GM23338 (cell line): ENCODE data around the gene MRGPRE. TPM values are rescaled to one million over a fixed set of nuclear protein-coding genes. Genes with fewer than 3 reads are reported as not detected.
A peak's percentile ranks its signal among the peaks of the same experiment; 100 is the strongest.

ENCODE experiments used
- ATAC-seq: fragments of 200-7000 bp; cut with Tn5 transposase; 3 replicates; pipeline ENCODE4 v1.9.1; 2020
- DNase-seq: peaks from one replicate; pipeline ENCODE4 v3.0.0-alpha.2; 2015; ENCODE audit warnings: low spot score
- H2AFZ ChIP-seq: fragments of 200-600 bp; sonication (generic); 2 replicates; pipeline ENCODE4 v1.8.0; 2016; ENCODE audit warnings: antibody characterized with exemption, mild to moderate bottlenecking, moderate library complexity
- H3F3A ChIP-seq: fragments of 200-600 bp; sonication (generic); replicated peaks from 2 replicates; pipeline ENCODE4 v1.8.0; 2017; ENCODE audit warnings: antibody characterized with exemption, mixed run types, low read depth
- H3K27ac ChIP-seq: fragments of 200-600 bp; sonication (generic); 2 replicates; pipeline ENCODE4 v1.6.1; 2016; ENCODE audit warnings: low read depth
- H3K27me3 ChIP-seq: fragments of 200-600 bp; sonication (generic); 2 replicates; pipeline ENCODE4 v1.8.0; 2016; ENCODE audit warnings: mild to moderate bottlenecking, mixed run types, moderate library complexity; ENCODE audit not compliant: insufficient read depth
- H3K36me3 ChIP-seq: fragments of 200-600 bp; sonication (generic); 2 replicates; pipeline ENCODE4 v1.8.0; 2016; ENCODE audit warnings: mild to moderate bottlenecking; ENCODE audit not compliant: insufficient read depth
- H3K4me1 ChIP-seq: fragments of 200-600 bp; sonication (generic); 2 replicates; pipeline ENCODE4 v1.8.0; 2016; ENCODE audit warnings: mild to moderate bottlenecking, moderate library complexity; ENCODE audit not compliant: insufficient read depth
- H3K4me2 ChIP-seq: fragments of 200-600 bp; sonication (generic); 2 replicates; pipeline ENCODE4 v1.7.1; 2017; ENCODE audit warnings: mixed run types
- H3K4me3 ChIP-seq: fragments of 200-600 bp; sonication (generic); 2 replicates; pipeline ENCODE4 v1.6.1; 2016; ENCODE audit warnings: mixed run types
- H3K79me2 ChIP-seq: fragments of 200-600 bp; sonication (generic); replicated peaks from 2 replicates; pipeline ENCODE4 v1.8.0; 2017; ENCODE audit warnings: mild to moderate bottlenecking; ENCODE audit not compliant: insufficient read depth
- H3K9me2 ChIP-seq: fragments of 200-600 bp; sonication (generic); 2 replicates; pipeline ENCODE4 v1.8.0; 2017; ENCODE audit not compliant: insufficient read depth
- H4K20me1 ChIP-seq: fragments of 200-600 bp; sonication (generic); replicated peaks from 2 replicates; pipeline ENCODE4 v1.8.0; 2017; ENCODE audit warnings: mild to moderate bottlenecking; ENCODE audit not compliant: insufficient read depth
- H3K27ac Mint-ChIP-seq: 2 replicates; pipeline ENCODE4 v1.8.0; 2020; ENCODE audit warnings: inconsistent platforms, mild to moderate bottlenecking, moderate library complexity, mixed read lengths
- H3K27me3 Mint-ChIP-seq: 3 replicates; pipeline ENCODE4 v1.8.0; 2022; ENCODE audit warnings: low read depth, mild to moderate bottlenecking, moderate library complexity, mixed read lengths, inconsistent platforms; ENCODE audit not compliant: insufficient read depth, poor library complexity
- H3K36me3 Mint-ChIP-seq: 3 replicates; pipeline ENCODE4 v1.8.0; 2021; ENCODE audit warnings: low read depth, mild to moderate bottlenecking, inconsistent platforms, moderate library complexity, mixed read lengths
- H3K4me1 Mint-ChIP-seq: 3 replicates; pipeline ENCODE4 v1.8.0; 2020; ENCODE audit warnings: mild to moderate bottlenecking, inconsistent platforms, mixed read lengths
- H3K4me3 Mint-ChIP-seq: 3 replicates; pipeline ENCODE4 v1.8.0; 2021; ENCODE audit warnings: moderate library complexity, mild to moderate bottlenecking, inconsistent platforms, mixed read lengths
- H3K9me3 Mint-ChIP-seq: 3 replicates; pipeline ENCODE4 v1.8.0; 2020; ENCODE audit warnings: moderate library complexity, mild to moderate bottlenecking, inconsistent platforms, mixed read lengths
- CREB1 ChIP-seq: fragments of 250-450 bp; sonication (Bioruptor Pico); IDR thresholded peaks from 2 replicates; pipeline ENCODE4 v1.5.0; 2020; ENCODE audit warnings: low read depth, mild to moderate bottlenecking, moderate library complexity
- CTCF ChIP-seq, 2 experiments: fragments of 200-600 bp in 1 of 2; sonication (generic) in 1 of 2; conservative IDR thresholded peaks; 2 replicates each; pipeline versions ENCODE4 v1.5.1 to v1.6.1; 2016 to 2017; ENCODE audit warnings: antibody characterized with exemption in 2 of 2, low read depth in 2 of 2, mild to moderate bottlenecking in 2 of 2, moderate library complexity in 1 of 2
- ETS1 ChIP-seq: IDR thresholded peaks from 2 replicates; pipeline ENCODE4 v1.6.1; 2016; ENCODE audit warnings: antibody characterized with exemption
- EZH2 ChIP-seq: fragments of 200-600 bp; sonication (generic); IDR thresholded peaks from one replicate; pipeline ENCODE4 v1.8.0; 2017; ENCODE audit warnings: antibody characterized with exemption, mild to moderate bottlenecking, low read depth; ENCODE audit not compliant: unreplicated experiment
- EZH2phosphoT487 ChIP-seq: fragments of 200-600 bp; sonication (generic); IDR thresholded peaks from one replicate; pipeline ENCODE4 v1.8.1; 2018; ENCODE audit warnings: antibody characterized with exemption; ENCODE audit not compliant: unreplicated experiment
- JUNB ChIP-seq: IDR thresholded peaks from one replicate; pipeline ENCODE4 v1.6.1; 2016; ENCODE audit warnings: antibody characterized with exemption; ENCODE audit not compliant: unreplicated experiment
- NANOG ChIP-seq: IDR thresholded peaks from 2 replicates; pipeline ENCODE4 v1.6.1; 2016; ENCODE audit warnings: antibody characterized with exemption, borderline replicate concordance
- POLR2AphosphoS5 ChIP-seq: IDR thresholded peaks from 2 replicates; pipeline ENCODE4 v1.6.1; 2016; ENCODE audit warnings: antibody characterized with exemption, low read depth
- REST ChIP-seq: IDR thresholded peaks from one replicate; pipeline ENCODE4 v1.6.1; 2018; ENCODE audit warnings: antibody characterized with exemption; ENCODE audit not compliant: unreplicated experiment
- STAT1 ChIP-seq: IDR thresholded peaks from one replicate; pipeline ENCODE4 v1.6.1; 2016; ENCODE audit warnings: antibody characterized with exemption; ENCODE audit not compliant: unreplicated experiment
- ZNF114 ChIP-seq: fragments of 250-450 bp; sonication (Bioruptor Pico); IDR thresholded peaks from 2 replicates; pipeline ENCODE4 v1.5.0; 2020; ENCODE audit warnings: mild to moderate bottlenecking, moderate library complexity
- ZNF331 ChIP-seq: fragments of 250-450 bp; sonication (Bioruptor Pico); IDR thresholded peaks from 2 replicates; pipeline ENCODE4 v1.5.0; 2020; ENCODE audit warnings: low read depth, mild to moderate bottlenecking, moderate library complexity
- ZNF462 ChIP-seq: fragments of 250-450 bp; sonication (Bioruptor Pico); IDR thresholded peaks from 2 replicates; pipeline ENCODE4 v1.5.0; 2020; ENCODE audit warnings: mild to moderate bottlenecking, moderate library complexity
- polyA plus RNA-seq: library from polyadenylated mRNA; unstranded; fragments of >200 nt; fragmentation: Nextera tagmentation; extraction: Ambion mirVana; gene quantifications from 2 replicates; pipeline ENCODE4 v1.2.1, GENCODE V29; 2016
- total RNA-seq: library from RNA; depleted of rRNA; stranded (reverse); fragments of >200 nt; shearing (Covaris generic); gene quantifications from 2 replicates; pipeline ENCODE4 v1.2.3, GENCODE V29; 2014

Gene MRGPRE
- total and polyA plus RNA-seq, 2 experiments from 2014 or later: not detected

GRCh38 chr11:3196161-3197043 is 35.8 kb downstream of the MRGPRE start:
- Histone ChIP-seq H3K79me2 (no peaks in the 10 kb centered on the region), H3K9me2 (no peaks in the 10 kb centered on the region), H3K27ac (no peak overlapping the region), H2AFZ (no peak overlapping the region), H3F3A (no peaks in the 10 kb centered on the region), H3K4me1 (no peaks in the 10 kb centered on the region), H3K36me3 (no peaks in the 10 kb centered on the region), H4K20me1 (no peaks in the 10 kb centered on the region), H3K27me3 (no peaks in the 10 kb centered on the region), H3K4me3 (no peak overlapping the region), H3K4me2 (no peak overlapping the region)
- 0 out of 3 replicates have a peak, but pooled peaks cover 3% of the 10 kb centered on the region for H3K9me3 Mint-ChIP-seq
- peaks cover 14% of the 10 kb centered on the region for H3K4me1 Mint-ChIP-seq
- H3K27ac Mint-ChIP-seq: no peak overlapping the region
- ATAC-seq (peak; percentile 21), DNase-seq (no peak)
- peaks cover 14% of the 10 kb centered on the region for H3K27me3 Mint-ChIP-seq
- H3K36me3 Mint-ChIP-seq: no peaks in the 10 kb centered on the region; the same call in 1 of the 3 replicates
- TF ChIP-seq EZH2 (no peak), POLR2AphosphoS5 (no peak), CREB1 (CRISPR knock-in tag) (no peak), STAT1 (no peak), REST (no peak), ZNF462 (no peak), ETS1 (no peak), ZNF114 (CRISPR knock-in tag) (no peak), ZNF331 (CRISPR knock-in tag) (no peak), CTCF (conservative IDR thresholded peaks at IDR 0.05; ENCODE audit: low read depth in 2 of 2) (no peak), EZH2phosphoT487 (no peak), JUNB (no peak), NANOG (no peak)
- H3K4me3 Mint-ChIP-seq: no peak overlapping the region
